Skin epidermis (tissue), 12 donors: ENCODE results near the gene KCNK13.
"Not testable (repeated sequence)": the region's sequence is repeated elsewhere in the genome, so short reads cannot be mapped to it uniquely, and the experiment has no call there.

Experiments used
- H3K27ac ChIP-seq, 21 experiments: fragments of 200-600 bp; sonication (generic) in 11 of 21; one replicate each; pipeline ENCODE4 v1.5.0; 2020; ENCODE audit warnings: mild to moderate bottlenecking in 3 of 21, inconsistent platforms in 2 of 21, moderate library complexity in 2 of 21
- H3K4me3 ChIP-seq, 7 experiments: fragments of 200-600 bp; sonication (generic) in 2 of 7; one replicate each; pipeline ENCODE4 v1.5.0; 2020; ENCODE audit warnings: inconsistent platforms in 2 of 7, mild to moderate bottlenecking in 2 of 7, moderate library complexity in 1 of 7

The KCNK13 gene

GRCh38 chr14:90060312-90060964 lies 1.4 kb upstream of the KCNK13 start:
- H3K27ac ChIP-seq = no peak overlapping the region

GRCh38 chr14:90060965-90061684 lies 669 bp upstream of the KCNK13 start:
- Histone ChIP-seq H3K4me3 (peak overlapping the region; percentile 20 to 50 (median 38)), H3K27ac (no peak overlapping the region)

More at GRCh38 chr14:90060312-90060964, 1.4 kb upstream of the KCNK13 start:
- peak overlapping the region; percentile 20 to 50 (median 38) for H3K4me3 ChIP-seq

- peak overlapping the region; percentile 17 to 50 (median 38) for H3K4me3 ChIP-seq
- peak overlapping the region in 2 of 21 experiments; percentile 42 to 55 for H3K27ac ChIP-seq
Measured at GRCh38 chr14:90062127-90062794, 467 bp downstream of the KCNK13 start.

GRCh38 chr14:90062822-90063539 lies 1.2 kb downstream of the KCNK13 start:
- no peak overlapping the region for H3K27ac ChIP-seq
- H3K4me3 ChIP-seq = peak overlapping the region in 5 of 7 experiments; percentile 27 to 50 (median 40)

GRCh38 chr14:90072350-90072749 lies 10.6 kb downstream of the KCNK13 start:
- Histone ChIP-seq H3K4me3 (no peak overlapping the region), H3K27ac (no peak overlapping the region)

GRCh38 chr14:90079576-90079975 lies 17.8 kb downstream of the KCNK13 start:
- no peak overlapping the region for H3K4me3 ChIP-seq
- no peak overlapping the region for H3K27ac ChIP-seq

- no peak overlapping the region for H3K27ac ChIP-seq
- H3K4me3 ChIP-seq = no peak overlapping the region
Measured at GRCh38 chr14:90087433-90087832, 25.6 kb downstream of the KCNK13 start.

GRCh38 chr14:90088176-90088575 lies 26.4 kb downstream of the KCNK13 start:
- H3K27ac ChIP-seq = no peak overlapping the region
- H3K4me3 ChIP-seq = no peak overlapping the region

- not testable (repeated sequence) for H3K27ac ChIP-seq, H3K4me3 ChIP-seq
Measured at GRCh38 chr14:90089486-90089885, 27.7 kb downstream of the KCNK13 start.

- H3K27ac ChIP-seq = no peak overlapping the region
- no peak overlapping the region for H3K4me3 ChIP-seq
Measured at GRCh38 chr14:90091393-90091792, 29.6 kb downstream of the KCNK13 start.

- H3K4me3 ChIP-seq = no peak overlapping the region
- H3K27ac ChIP-seq = peak overlapping the region in 2 of 21 experiments; percentile 5 to 12
Measured at GRCh38 chr14:90093942-90094595, 32.3 kb downstream of the KCNK13 start.

- no peak overlapping the region for H3K27ac ChIP-seq
Measured at GRCh38 chr14:90095096-90095495, 33.3 kb downstream of the KCNK13 start.

GRCh38 chr14:90096566-90096965 lies 34.8 kb downstream of the KCNK13 start:
- Histone ChIP-seq H3K4me3 (no peak overlapping the region), H3K27ac (no peak overlapping the region)

More at GRCh38 chr14:90095096-90095495, 33.3 kb downstream of the KCNK13 start:
- H3K4me3 ChIP-seq = no peak overlapping the region

GRCh38 chr14:90103808-90104207 lies 42.0 kb downstream of the KCNK13 start:
- H3K4me3 ChIP-seq = no peak overlapping the region
- H3K27ac ChIP-seq = no peak overlapping the region

- no peak overlapping the region for H3K27ac ChIP-seq
- H3K4me3 ChIP-seq = no peak overlapping the region
Measured at GRCh38 chr14:90105756-90106155, 44.0 kb downstream of the KCNK13 start.

- no peak overlapping the region for H3K27ac ChIP-seq
Measured at GRCh38 chr14:90107789-90108188, 46.0 kb downstream of the KCNK13 start.

GRCh38 chr14:90109858-90110257 lies 48.1 kb downstream of the KCNK13 start:
- Histone ChIP-seq H3K27ac (no peak overlapping the region), H3K4me3 (no peak overlapping the region)

More at GRCh38 chr14:90107789-90108188, 46.0 kb downstream of the KCNK13 start:
- H3K4me3 ChIP-seq = no peak overlapping the region

- Histone ChIP-seq H3K27ac (no peak overlapping the region), H3K4me3 (no peak overlapping the region)
Measured at GRCh38 chr14:90111895-90112534, 50.2 kb downstream of the KCNK13 start.

GRCh38 chr14:90114554-90114953 lies 52.8 kb downstream of the KCNK13 start:
- Histone ChIP-seq H3K4me3 (no peak overlapping the region), H3K27ac (no peak overlapping the region)
